Activated CD8-positive, alpha-beta T cell treated with anti-CD3 and anti-CD28 coated beads, Interleukin-2, amount 10 ng/mL, durations not matched to agents 7 days and 5 days (primary cell): ENCODE measurements around the gene PXMP4. TPM values are rescaled to one million over a fixed set of nuclear protein-coding genes. Genes with fewer than 3 reads are reported as not detected.
A peak's percentile ranks its signal among the peaks of the same experiment; 100 is the strongest.

Experiments used
- ATAC-seq: fragments of 150-1000 bp; cut with Tn5 transposase; one replicate; pipeline ENCODE4 v1.10.0; 2021; ENCODE audit warnings: moderate library complexity
- CTCF ChIA-PET: fragments of 350-600 bp; sonication (Branson Sonifier 250); formaldehyde crosslinking; loops from one replicate; lab custom pipeline; 2021; ENCODE audit warnings: antibody characterized with exemption; lab: Charles Lee
- POLR2A ChIA-PET: fragments of 350-600 bp; sonication (Branson Sonifier 250); formaldehyde crosslinking; loops from one replicate; lab custom pipeline; 2021; ENCODE audit warnings: antibody characterized with exemption; lab: Charles Lee
- DNase-seq: peaks from one replicate; pipeline ENCODE4 v3.0.0-alpha.2; 2020
- H3K27ac Mint-ChIP-seq: one replicate; pipeline ENCODE4 v1.8.0; 2021; ENCODE audit warnings: mild to moderate bottlenecking, mixed read lengths
- H3K27me3 Mint-ChIP-seq: one replicate; pipeline ENCODE4 v1.8.0; 2021; ENCODE audit warnings: low read depth, mixed read lengths
- H3K36me3 Mint-ChIP-seq: one replicate; pipeline ENCODE4 v1.8.0; 2021; ENCODE audit warnings: low read depth, mixed read lengths
- H3K4me1 Mint-ChIP-seq: one replicate; pipeline ENCODE4 v1.8.0; 2021; ENCODE audit warnings: low read depth, mixed read lengths
- H3K4me3 Mint-ChIP-seq: one replicate; pipeline ENCODE4 v1.8.0; 2021; ENCODE audit warnings: mild to moderate bottlenecking, mixed read lengths
- H3K9me3 Mint-ChIP-seq: one replicate; pipeline ENCODE4 v1.8.0; 2022; ENCODE audit warnings: mixed read lengths; ENCODE audit not compliant: insufficient read depth
- total RNA-seq, 2 experiments: library from RNA; stranded (reverse); gene quantifications; one replicate each; pipeline ENCODE4 v1.2.3, GENCODE V29; 2021

The PXMP4 gene
- total RNA-seq, 2 experiments from 2014 or later: 17.1 to 17.7 TPM

DNA sequence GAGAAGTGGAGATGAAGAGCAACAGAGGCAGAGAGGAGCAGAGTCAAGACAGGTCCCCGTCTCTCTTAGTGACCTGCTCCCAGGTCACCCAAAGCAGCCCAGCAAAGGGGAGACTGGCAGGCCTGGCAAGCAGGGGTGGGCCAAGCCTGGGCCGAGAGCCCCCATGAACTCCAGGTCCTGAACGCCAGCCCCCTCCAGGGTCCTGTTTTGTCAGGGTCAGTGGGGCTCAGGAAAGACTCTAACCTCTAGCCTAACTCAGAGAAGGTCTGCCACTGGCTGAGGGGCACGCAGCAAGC, 47.0 kb downstream of the PXMP4 start:
- Mint-ChIP-seq H3K36me3 (peaks cover 47% of the 10 kb centered on the region), H3K27ac (peak overlapping the region; percentile 68), H3K27me3 (no peaks in the 10 kb centered on the region), H3K9me3 (no peaks in the 10 kb centered on the region), H3K4me3 (peak overlapping the region; percentile 77), H3K4me1 (peaks cover 55% of the 10 kb centered on the region)
- DNase-seq (no peak), ATAC-seq (no peak)
- POLR2A ChIA-PET: interaction anchor here (0.9 to 4.0 kb wide), 2 partner anchors 9 to 47 kb away, joined by 4 to 25 read pairs; partner anchors contain the start of genes C20orf144 and PXMP4
- CTCF ChIA-PET: no interaction called here

GRCh38 chr20:33672426-33673113, 47.5 kb downstream of the PXMP4 start:
- DNase-seq: no peak
- ChIA-PET CTCF (no interaction called here), POLR2A (interaction anchor here (0.9 to 10.3 kb wide), 4 partner anchors 8 to 48 kb away, joined by 3 to 148 read pairs (median 14); partner anchors contain the start of genes C20orf144, E2F1 and PXMP4)

DNA sequence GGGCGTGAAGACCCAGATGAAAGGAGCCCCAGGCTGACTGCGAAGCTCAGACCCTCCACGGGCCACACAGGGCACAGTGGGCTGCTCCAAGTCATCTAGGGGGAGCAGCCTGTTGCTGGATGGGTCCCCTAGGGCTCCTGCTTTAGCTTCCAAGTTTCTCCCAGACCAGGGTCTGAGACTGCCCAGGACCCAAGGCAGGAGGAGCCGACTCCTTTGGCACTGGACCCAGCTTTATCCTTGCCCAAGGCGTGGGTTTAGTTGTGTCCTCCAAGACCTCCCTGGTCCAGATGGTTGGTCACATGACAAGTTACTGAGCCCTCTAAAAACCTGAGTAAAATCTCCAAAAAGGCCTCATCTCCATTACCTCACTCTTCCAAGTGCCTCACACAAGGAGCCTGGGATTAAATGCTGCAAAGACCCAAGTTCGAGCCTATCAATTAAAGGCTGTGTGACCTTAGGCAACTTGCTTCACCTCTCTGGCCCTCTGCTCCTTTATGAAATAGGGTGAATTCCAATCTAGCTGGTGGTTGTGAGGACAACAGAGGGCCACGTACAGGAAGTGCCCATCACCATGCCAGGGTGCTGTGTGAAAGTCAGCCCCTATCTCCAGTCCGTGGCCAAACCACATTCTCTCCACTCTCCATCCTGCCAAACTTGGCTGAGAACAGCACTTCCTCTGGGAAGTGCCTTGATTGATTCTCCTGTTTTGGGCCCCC, 48.4 kb downstream of the PXMP4 start:
- no peak for DNase-seq
- H3K4me1 Mint-ChIP-seq: peaks cover 56% of the 10 kb centered on the region
- no peaks in the 10 kb centered on the region for H3K27me3 Mint-ChIP-seq
- peak overlapping the region; percentile 10 for H3K4me3 Mint-ChIP-seq
- ATAC-seq: no peak
- H3K9me3 Mint-ChIP-seq: no peaks in the 10 kb centered on the region
- ChIA-PET CTCF (interaction anchor here (9.8 kb wide), 1 partner anchor 10 kb away, joined by 126 read pairs; no protein-coding TSS in a partner anchor), POLR2A (interaction anchor here (0.9 to 10.3 kb wide), 4 partner anchors 8 to 441 kb away, joined by 3 to 148 read pairs (median 14); partner anchors contain the start of genes C20orf144, E2F1 and EIF2S2)
- H3K27ac Mint-ChIP-seq: peak overlapping the region; percentile 51
- peaks cover 36% of the 10 kb centered on the region for H3K36me3 Mint-ChIP-seq

More at GRCh38 chr20:33672426-33673113, 47.5 kb downstream of the PXMP4 start:
- Mint-ChIP-seq H3K4me3 (peak overlapping the region; percentile 77), H3K36me3 (peaks cover 42% of the 10 kb centered on the region), H3K27ac (peak overlapping the region; percentile 68), H3K27me3 (no peaks in the 10 kb centered on the region), H3K4me1 (peaks cover 56% of the 10 kb centered on the region), H3K9me3 (no peaks in the 10 kb centered on the region)
- ATAC-seq: no peak

DNA sequence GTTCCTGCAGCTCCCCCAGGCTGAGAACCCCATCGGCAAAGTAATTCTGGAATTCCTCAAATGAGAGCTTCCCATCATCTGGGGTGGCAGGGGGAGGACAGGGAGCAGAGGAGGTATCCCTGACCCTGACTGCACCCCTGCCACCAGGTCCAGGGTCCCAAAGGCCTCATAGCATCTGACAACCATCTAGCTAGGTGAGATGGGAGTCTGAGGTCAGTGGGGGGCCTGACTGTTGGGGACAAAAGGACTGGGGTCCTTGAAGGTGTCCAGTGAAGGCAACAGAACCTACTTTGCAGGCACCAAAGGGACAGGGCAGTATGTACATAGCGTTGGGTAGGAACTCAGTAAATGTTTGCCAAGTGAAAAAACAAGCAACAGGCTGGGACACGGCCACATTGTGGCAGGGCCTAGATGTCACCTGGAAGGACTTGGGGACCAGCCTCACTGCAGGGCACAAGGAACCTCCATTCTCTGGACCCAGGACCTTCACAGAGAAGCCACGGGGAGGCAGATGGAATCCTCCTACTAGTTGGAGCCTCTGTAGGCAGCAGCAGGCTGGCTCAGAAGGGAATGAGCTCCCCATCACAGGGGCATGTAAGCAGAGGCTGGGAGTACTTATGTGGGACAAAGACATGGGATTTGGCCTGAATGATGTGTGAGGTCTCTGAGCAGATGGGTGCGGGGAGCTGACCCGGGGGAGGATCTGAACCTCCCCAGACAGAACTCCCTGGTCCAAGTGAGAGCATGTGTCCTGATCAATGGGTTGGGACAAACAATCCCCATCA, 49.2 kb downstream of the PXMP4 start:
- Mint-ChIP-seq H3K4me1 (peaks cover 58% of the 10 kb centered on the region), H3K9me3 (no peaks in the 10 kb centered on the region), H3K36me3 (peaks cover 28% of the 10 kb centered on the region), H3K27ac (peak overlapping the region; percentile 20), H3K4me3 (no peak overlapping the region), H3K27me3 (no peaks in the 10 kb centered on the region)
- no peak for ATAC-seq
- ChIA-PET POLR2A (interaction anchor here (0.9 to 10.3 kb wide), 2 partner anchors 12 to 442 kb away, joined by 3 to 148 read pairs; partner anchors contain the start of genes E2F1 and EIF2S2), CTCF (interaction anchor here (1.0 to 9.8 kb wide), 2 partner anchors 11 to 16 kb away, joined by 3 to 126 read pairs; no protein-coding TSS in a partner anchor)
- no peak for DNase-seq

GRCh38 chr20:33669873-33670640, 50.1 kb downstream of the PXMP4 start:
- Mint-ChIP-seq H3K4me1 (peaks cover 56% of the 10 kb centered on the region), H3K9me3 (no peaks in the 10 kb centered on the region), H3K36me3 (peaks cover 21% of the 10 kb centered on the region), H3K4me3 (no peak overlapping the region), H3K27ac (peak overlapping the region; percentile 39), H3K27me3 (no peaks in the 10 kb centered on the region)
- ATAC-seq (no peak), DNase-seq (no peak)
- ChIA-PET POLR2A (interaction anchor here (1.3 to 10.3 kb wide), 2 partner anchors 12 to 115 kb away, joined by 3 to 148 read pairs; partner anchors contain the start of gene E2F1), CTCF (interaction anchor here (1.0 to 9.8 kb wide), 3 partner anchors 12 to 24 kb away, joined by 3 to 126 read pairs (median 3); no protein-coding TSS in a partner anchor)

GRCh38 chr20:33669224-33669623, 50.9 kb downstream of the PXMP4 start:
- ATAC-seq (no peak), DNase-seq (no peak)
- peaks cover 22% of the 10 kb centered on the region for H3K36me3 Mint-ChIP-seq
- no peaks in the 10 kb centered on the region for H3K9me3 Mint-ChIP-seq
- H3K27ac Mint-ChIP-seq: peak overlapping the region; percentile 39
- no peaks in the 10 kb centered on the region for H3K27me3 Mint-ChIP-seq
- CTCF ChIA-PET: interaction anchor here (1.1 to 9.8 kb wide), 11 partner anchors 13 to 324 kb away, joined by 3 to 126 read pairs (median 4); partner anchors contain the start of genes CDK5RAP1, E2F1 and ZNF341
- POLR2A ChIA-PET: interaction anchor here (1.3 to 10.3 kb wide), 2 partner anchors 13 to 114 kb away, joined by 3 to 148 read pairs; partner anchors contain the start of gene E2F1
- peaks cover 59% of the 10 kb centered on the region for H3K4me1 Mint-ChIP-seq
- no peak overlapping the region for H3K4me3 Mint-ChIP-seq

- DNase-seq: no peak
- Mint-ChIP-seq H3K9me3 (no peaks in the 10 kb centered on the region), H3K4me1 (peaks cover 61% of the 10 kb centered on the region), H3K4me3 (peak overlapping the region; percentile 90), H3K36me3 (peaks cover 22% of the 10 kb centered on the region), H3K27ac (peak overlapping the region; percentile 71), H3K27me3 (no peaks in the 10 kb centered on the region)
- ChIA-PET POLR2A (interaction anchor here (0.7 to 10.3 kb wide), 6 partner anchors 7 to 222 kb away, joined by 3 to 148 read pairs (median 4); partner anchors contain the start of genes E2F1 and ZNF341), CTCF (interaction anchor here (0.6 to 9.8 kb wide), 22 partner anchors 13 to 325 kb away, joined by 3 to 126 read pairs (median 4); partner anchors contain the start of genes CBFA2T2, CDK5RAP1, E2F1 and SNTA1)
- no peak for ATAC-seq
Measured at GRCh38 chr20:33668466-33669155, 51.5 kb downstream of the PXMP4 start.

DNA sequence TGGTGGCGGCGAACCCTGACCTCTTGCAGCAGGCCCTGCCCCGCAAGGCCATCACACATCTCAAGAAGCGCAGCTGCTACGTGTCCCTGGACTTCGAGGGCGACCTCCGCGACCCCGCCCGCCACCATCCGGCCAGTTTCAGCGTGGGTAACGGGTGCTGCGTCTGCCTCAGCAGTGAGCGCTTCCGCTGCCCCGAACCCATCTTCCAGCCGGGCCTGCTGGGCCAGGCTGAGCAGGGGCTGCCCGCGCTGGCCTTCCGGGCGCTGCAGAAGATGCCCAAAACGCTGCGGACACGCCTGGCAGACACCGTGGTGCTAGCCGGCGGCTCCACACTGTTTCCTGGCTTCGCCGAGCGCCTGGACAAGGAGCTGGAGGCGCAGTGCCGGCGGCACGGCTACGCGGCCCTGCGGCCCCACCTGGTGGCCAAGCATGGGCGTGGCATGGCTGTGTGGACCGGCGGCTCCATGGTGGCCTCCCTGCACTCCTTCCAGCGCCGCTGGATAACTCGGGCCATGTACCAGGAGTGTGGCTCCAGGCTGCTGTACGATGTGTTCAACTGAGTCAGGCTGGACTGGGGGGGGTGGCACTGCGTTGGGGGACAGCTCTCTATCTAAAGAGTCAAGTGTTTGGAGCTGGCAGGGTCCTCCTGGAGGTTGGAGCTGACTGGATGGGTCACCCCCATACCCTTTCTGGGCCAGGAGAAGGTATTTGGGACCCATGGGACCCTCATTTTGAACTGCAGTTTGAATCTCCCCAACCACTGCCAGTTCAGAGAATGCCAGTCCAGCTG, 52.2 kb downstream of the PXMP4 start:
- no peaks in the 10 kb centered on the region for H3K27me3 Mint-ChIP-seq
- peak overlapping the region; percentile 84 for H3K27ac Mint-ChIP-seq
- no peaks in the 10 kb centered on the region for H3K9me3 Mint-ChIP-seq
- CTCF ChIA-PET: interaction anchor here (0.7 to 9.8 kb wide), 25 partner anchors 13 to 325 kb away, joined by 3 to 126 read pairs (median 4); partner anchors contain the start of genes CBFA2T2, CDK5RAP1, E2F1 and PXMP4
- DNase-seq (peak; percentile 83), ATAC-seq (peak; percentile 62)
- H3K4me3 Mint-ChIP-seq: peak overlapping the region; percentile 90
- H3K4me1 Mint-ChIP-seq: peaks cover 56% of the 10 kb centered on the region
- POLR2A ChIA-PET: interaction anchor here (0.7 to 10.3 kb wide), 5 partner anchors 8 to 221 kb away, joined by 3 to 148 read pairs (median 5); partner anchors contain the start of genes E2F1 and ZNF341
- peaks cover 20% of the 10 kb centered on the region for H3K36me3 Mint-ChIP-seq

DNA sequence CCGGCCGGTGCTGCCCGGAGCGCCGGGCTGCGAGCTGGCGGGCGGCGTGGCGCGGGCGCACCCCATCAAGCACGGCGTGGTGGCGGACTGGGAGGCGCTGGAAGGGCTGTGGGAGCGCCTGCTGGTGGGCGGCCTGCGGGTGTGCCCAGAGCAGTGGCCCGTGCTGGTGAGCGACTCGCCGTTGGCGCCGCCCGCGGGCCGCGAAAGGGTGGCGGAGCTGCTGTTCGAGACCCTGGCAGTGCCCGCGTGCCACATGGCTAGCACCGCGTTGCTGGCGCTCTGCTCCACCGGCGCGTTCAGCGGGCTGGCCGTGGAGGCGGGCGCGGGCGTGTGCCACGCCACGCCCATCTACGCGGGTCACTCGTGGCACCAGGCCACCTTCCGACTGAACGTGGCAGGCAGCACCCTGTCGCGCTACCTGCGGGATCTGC, 52.9 kb downstream of the PXMP4 start:
- peaks cover 20% of the 10 kb centered on the region for H3K36me3 Mint-ChIP-seq
- H3K4me1 Mint-ChIP-seq: peaks cover 53% of the 10 kb centered on the region
- no peaks in the 10 kb centered on the region for H3K9me3 Mint-ChIP-seq
- no peaks in the 10 kb centered on the region for H3K27me3 Mint-ChIP-seq
- peak overlapping the region; percentile 90 for H3K4me3 Mint-ChIP-seq
- ATAC-seq (peak; percentile 11), DNase-seq (peak; percentile 48)
- POLR2A ChIA-PET: interaction anchor here (0.8 to 10.3 kb wide), 7 partner anchors 8 to 266 kb away, joined by 3 to 148 read pairs (median 4); partner anchors contain the start of genes CBFA2T2, CDK5RAP1 and E2F1
- peak overlapping the region; percentile 84 for H3K27ac Mint-ChIP-seq
- CTCF ChIA-PET: interaction anchor here (0.6 to 9.8 kb wide), 20 partner anchors 12 to 445 kb away, joined by 3 to 126 read pairs (median 5); partner anchors contain the start of genes CBFA2T2, CDK5RAP1, E2F1 and EIF2S2
